Stimulated activated naive B cell treated with anti-CD40 and anti-IgM and Interleukin-4, amounts not matched to agents 10 μg/mL and 1 μg/mL and 100 μg/mL, for 72 hours (primary cell): ENCODE data around the gene TENT5C.

Experiments
- ATAC-seq, 2 donors: fragments of 150-1000 bp; cut with Tn5 transposase; replicated peaks; 2 replicates each; pipeline ENCODE4 v1.10.0; 2021; ENCODE audit warnings: moderate library complexity in 1 of 2
- DNase-seq: peaks from one replicate; pipeline ENCODE4 v3.0.0; 2021
- H3K27ac Mint-ChIP-seq: one replicate; pipeline ENCODE4 v1.8.0; 2022; ENCODE audit warnings: mild to moderate bottlenecking, mixed read lengths
- H3K27me3 Mint-ChIP-seq, 2 donors: one replicate each; pipeline ENCODE4 v1.8.0; 2022; ENCODE audit warnings: mixed read lengths in 2 of 2
- H3K36me3 Mint-ChIP-seq, 2 donors: one replicate each; pipeline ENCODE4 v1.8.0; 2022; ENCODE audit warnings: mixed read lengths in 2 of 2, mild to moderate bottlenecking in 1 of 2
- H3K4me1 Mint-ChIP-seq, 2 donors: one replicate each; pipeline ENCODE4 v1.8.0; 2022; ENCODE audit warnings: mixed read lengths in 2 of 2, mild to moderate bottlenecking in 1 of 2
- H3K4me3 Mint-ChIP-seq, 2 donors: one replicate each; pipeline ENCODE4 v1.8.0; 2022; ENCODE audit warnings: mild to moderate bottlenecking in 2 of 2, mixed read lengths in 2 of 2, moderate library complexity in 1 of 2
- H3K9me3 Mint-ChIP-seq, 2 donors: one replicate each; pipeline ENCODE4 v1.8.0; 2022; ENCODE audit warnings: mixed read lengths in 2 of 2, mild to moderate bottlenecking in 1 of 2

Gene TENT5C

GRCh38 chr1:117650840-117651568, 45.2 kb downstream of the TENT5C start:
- peaks cover 1 to 6% of the 10 kb centered on the region in 2 donors for H3K9me3 Mint-ChIP-seq

GRCh38 chr1:117651616-117652015, 45.8 kb downstream of the TENT5C start:
- H3K4me3 Mint-ChIP-seq: no peak overlapping the region
- H3K36me3 Mint-ChIP-seq: peaks cover 0 to 9% of the 10 kb centered on the region in 2 donors
- peaks cover 1 to 6% of the 10 kb centered on the region in 2 donors for H3K9me3 Mint-ChIP-seq
- no peaks in the 10 kb centered on the region for H3K27me3 Mint-ChIP-seq
- peaks cover 72 to 89% of the 10 kb centered on the region in 2 donors for H3K4me1 Mint-ChIP-seq
- H3K27ac Mint-ChIP-seq: no peak overlapping the region
- DNase-seq (no peak), ATAC-seq (no peak)

More at GRCh38 chr1:117650840-117651568, 45.2 kb downstream of the TENT5C start:
- Mint-ChIP-seq H3K27ac (peak overlapping the region; percentile 47), H3K4me1 (peaks cover 66 to 83% of the 10 kb centered on the region in 2 donors), H3K27me3 (no peaks in the 10 kb centered on the region), H3K4me3 (no peak overlapping the region), H3K36me3 (peaks cover 0 to 9% of the 10 kb centered on the region in 2 donors)
- DNase-seq: no peak
- no peak for ATAC-seq

- Mint-ChIP-seq H3K36me3 (peaks cover 0 to 9% of the 10 kb centered on the region in 2 donors), H3K4me1 (peaks cover 77 to 96% of the 10 kb centered on the region in 2 donors), H3K27me3 (no peaks in the 10 kb centered on the region), H3K27ac (peak overlapping the region; percentile 99), H3K4me3 (peak overlapping the region in 1 of 2 donors; percentile 42), H3K9me3 (peaks cover 1 to 6% of the 10 kb centered on the region in 2 donors)
- ATAC-seq (no peak), DNase-seq (no peak)
Measured at GRCh38 chr1:117652421-117652820, 46.6 kb downstream of the TENT5C start.

GRCh38 chr1:117653195-117653594, 47.3 kb downstream of the TENT5C start:
- H3K4me3 Mint-ChIP-seq: peak overlapping the region; percentile 74 to 76
- no peak for ATAC-seq
- peaks cover 1 to 6% of the 10 kb centered on the region in 2 donors for H3K9me3 Mint-ChIP-seq
- H3K27ac Mint-ChIP-seq: peak overlapping the region; percentile 99
- no peak for DNase-seq
- H3K27me3 Mint-ChIP-seq: no peaks in the 10 kb centered on the region
- peaks cover 76 to 92% of the 10 kb centered on the region in 2 donors for H3K4me1 Mint-ChIP-seq
- H3K36me3 Mint-ChIP-seq: peaks cover 0 to 9% of the 10 kb centered on the region in 2 donors

DNA sequence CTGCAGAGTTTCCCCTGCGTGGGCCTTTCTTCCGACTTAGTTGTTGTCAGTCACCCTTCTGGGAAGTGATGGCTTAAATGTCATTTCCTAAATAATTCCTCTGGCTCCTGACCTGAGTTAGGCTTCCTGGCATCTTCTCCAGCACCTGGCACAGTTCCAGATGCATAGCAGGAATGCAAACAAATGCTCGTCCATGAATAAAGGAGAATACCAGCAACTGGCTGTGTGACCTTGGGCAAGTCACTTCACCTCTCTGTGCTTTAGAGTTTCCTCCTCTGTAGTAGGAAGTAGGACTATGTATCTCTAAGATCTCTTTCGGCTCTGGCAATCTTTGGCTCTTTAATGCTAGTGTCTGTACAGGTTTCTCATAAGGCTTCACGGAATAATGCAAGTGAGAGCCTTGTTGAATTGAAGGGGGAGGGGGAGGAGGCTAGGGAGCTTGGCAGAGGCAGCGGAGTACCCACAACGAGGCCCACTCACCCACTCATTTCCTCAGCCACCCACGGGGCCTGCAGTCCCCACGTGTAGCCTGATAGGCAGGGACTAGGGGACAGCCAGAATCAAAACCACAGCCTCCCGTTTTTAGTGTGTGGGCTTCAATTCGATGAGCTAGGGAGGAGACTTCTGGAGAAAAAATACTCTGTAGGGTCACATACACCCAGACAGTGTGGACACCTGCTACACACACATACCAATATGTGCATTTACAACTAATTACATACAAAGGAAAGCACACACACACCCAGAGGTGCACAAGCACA, 48.1 kb downstream of the TENT5C start:
- no peaks in the 10 kb centered on the region for H3K27me3 Mint-ChIP-seq
- DNase-seq (peak; percentile 81), ATAC-seq (peak; percentile 68)
- peaks cover 79 to 94% of the 10 kb centered on the region in 2 donors for H3K4me1 Mint-ChIP-seq
- peak overlapping the region; percentile 99 for H3K27ac Mint-ChIP-seq
- peak overlapping the region; percentile 74 to 76 for H3K4me3 Mint-ChIP-seq
- peaks cover 1 to 6% of the 10 kb centered on the region in 2 donors for H3K9me3 Mint-ChIP-seq
- peaks cover 0 to 6% of the 10 kb centered on the region in 2 donors for H3K36me3 Mint-ChIP-seq

- Mint-ChIP-seq H3K27ac (peak overlapping the region; percentile 99), H3K27me3 (no peaks in the 10 kb centered on the region), H3K36me3 (peaks cover 0 to 6% of the 10 kb centered on the region in 2 donors), H3K4me1 (peaks cover 78 to 94% of the 10 kb centered on the region in 2 donors), H3K9me3 (peaks cover 1 to 6% of the 10 kb centered on the region in 2 donors), H3K4me3 (peak overlapping the region; percentile 74 to 76)
- ATAC-seq (peak; percentile 81 to 83), DNase-seq (peak; percentile 59)
Measured at GRCh38 chr1:117654493-117655219, 48.8 kb downstream of the TENT5C start.

- Mint-ChIP-seq H3K4me1 (peaks cover 80 to 94% of the 10 kb centered on the region in 2 donors), H3K4me3 (peak overlapping the region; percentile 68 to 74), H3K36me3 (peaks cover 0 to 6% of the 10 kb centered on the region in 2 donors), H3K27ac (peak overlapping the region; percentile 99), H3K9me3 (peaks cover 1 to 6% of the 10 kb centered on the region in 2 donors), H3K27me3 (no peaks in the 10 kb centered on the region)
- no peak for ATAC-seq
- DNase-seq: no peak
Measured at GRCh38 chr1:117655220-117655577, 49.4 kb downstream of the TENT5C start.

GRCh38 chr1:117656202-117656641, 50.4 kb downstream of the TENT5C start:
- Mint-ChIP-seq H3K4me3 (peak overlapping the region; percentile 19 to 58), H3K9me3 (peaks cover 0 to 2% of the 10 kb centered on the region in 2 donors), H3K36me3 (peaks cover 0 to 6% of the 10 kb centered on the region in 2 donors), H3K4me1 (peaks cover 80 to 94% of the 10 kb centered on the region in 2 donors), H3K27me3 (no peaks in the 10 kb centered on the region), H3K27ac (peak overlapping the region; percentile 89)
- peak; percentile 55 for DNase-seq
- peak; percentile 19 to 28 for ATAC-seq

DNA sequence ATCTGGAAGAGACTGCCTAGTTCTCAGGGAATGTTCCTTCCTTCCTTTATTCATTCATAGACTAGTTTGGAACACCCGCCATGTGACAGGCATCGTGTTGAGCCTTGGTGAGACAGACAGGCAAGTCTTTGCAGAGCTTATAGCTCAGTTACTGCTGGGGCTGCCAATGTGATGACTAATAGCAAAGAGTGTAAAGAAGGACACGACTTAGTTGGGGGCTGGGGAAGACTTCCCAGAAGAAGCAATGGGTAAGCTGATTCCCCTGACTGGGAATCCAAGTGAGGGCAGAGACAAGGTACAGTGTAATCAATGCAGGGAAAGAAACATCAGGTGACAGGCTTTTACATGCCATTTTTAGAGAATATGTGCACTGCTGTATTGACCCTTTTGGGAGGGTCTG, 51.2 kb downstream of the TENT5C start:
- DNase-seq: no peak
- Mint-ChIP-seq H3K4me1 (peaks cover 83 to 95% of the 10 kb centered on the region in 2 donors), H3K27ac (peak overlapping the region; percentile 28), H3K4me3 (no peak overlapping the region), H3K27me3 (no peaks in the 10 kb centered on the region), H3K36me3 (peaks cover 2 to 9% of the 10 kb centered on the region in 2 donors), H3K9me3 (peaks cover 1 to 2% of the 10 kb centered on the region in 2 donors)
- no peak for ATAC-seq

GRCh38 chr1:117657949-117658660, 52.3 kb downstream of the TENT5C start:
- H3K27ac Mint-ChIP-seq: peak overlapping the region; percentile 84
- peak overlapping the region; percentile 2 to 39 for H3K4me3 Mint-ChIP-seq
- H3K9me3 Mint-ChIP-seq: peaks cover 4 to 6% of the 10 kb centered on the region in 2 donors
- H3K4me1 Mint-ChIP-seq: peaks cover 78 to 93% of the 10 kb centered on the region in 2 donors
- DNase-seq: no peak
- H3K36me3 Mint-ChIP-seq: peaks cover 5 to 13% of the 10 kb centered on the region in 2 donors
- H3K27me3 Mint-ChIP-seq: no peaks in the 10 kb centered on the region
- ATAC-seq: no peak

GRCh38 chr1:117658676-117659075, 52.8 kb downstream of the TENT5C start:
- peaks cover 77 to 93% of the 10 kb centered on the region in 2 donors for H3K4me1 Mint-ChIP-seq
- peak overlapping the region; percentile 84 for H3K27ac Mint-ChIP-seq
- DNase-seq: peak; percentile 23
- H3K4me3 Mint-ChIP-seq: peak overlapping the region; percentile 2 to 39
- H3K9me3 Mint-ChIP-seq: peaks cover 4 to 6% of the 10 kb centered on the region in 2 donors
- no peaks in the 10 kb centered on the region for H3K27me3 Mint-ChIP-seq
- H3K36me3 Mint-ChIP-seq: peaks cover 5 to 11% of the 10 kb centered on the region in 2 donors
- ATAC-seq: no peak

DNA sequence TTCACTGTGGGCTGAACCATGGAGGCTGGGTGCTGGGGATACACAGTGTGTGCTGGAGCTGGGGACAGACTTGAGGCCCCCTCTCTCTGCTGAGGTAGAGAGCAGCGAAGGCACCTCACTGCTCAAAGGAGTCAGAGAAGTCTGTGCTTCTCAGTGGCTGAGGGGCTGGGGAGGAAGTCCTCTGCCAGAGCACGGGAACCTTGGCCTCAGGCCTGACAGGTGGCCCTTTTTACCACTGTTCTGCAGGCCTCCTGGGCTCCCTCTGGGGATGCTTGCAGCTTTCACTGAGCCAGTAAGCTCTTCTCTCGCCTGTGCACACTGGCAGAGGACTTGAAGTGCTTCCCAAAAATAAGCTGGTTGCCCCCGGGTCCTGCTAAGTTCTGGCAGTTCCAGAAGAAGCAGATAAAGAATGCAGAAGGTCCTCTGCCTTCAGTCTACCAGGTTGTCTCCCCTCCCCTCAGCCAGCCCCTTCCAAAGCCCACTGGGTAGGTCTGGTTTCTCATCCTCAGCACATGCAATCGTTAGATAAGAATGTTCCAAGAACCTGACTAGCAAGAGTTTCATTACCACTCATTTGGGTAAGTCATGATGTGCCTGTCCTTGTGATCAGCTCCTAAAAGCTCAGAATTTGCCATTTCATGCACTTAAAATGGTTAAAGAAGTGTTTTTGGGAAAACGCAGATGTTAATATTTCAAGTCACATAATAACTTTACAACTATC, 53.9 kb downstream of the TENT5C start:
- Mint-ChIP-seq H3K9me3 (peaks cover 4 to 6% of the 10 kb centered on the region in 2 donors), H3K27me3 (no peaks in the 10 kb centered on the region), H3K36me3 (peaks cover 5 to 11% of the 10 kb centered on the region in 2 donors), H3K4me3 (peak overlapping the region in 1 of 2 donors; percentile 17), H3K4me1 (peaks cover 73 to 91% of the 10 kb centered on the region in 2 donors), H3K27ac (peak overlapping the region; percentile 71)
- ATAC-seq (peak in 1 of 2 donors; percentile 18), DNase-seq (no peak)
